DOHH2 (cell line): ENCODE results near the gene PALLD.

Source experiments
- EZH2phosphoT487 ChIP-seq: fragments of 200-600 bp; sonication (generic); IDR thresholded peaks from 2 replicates; pipeline ENCODE4 v1.6.1; 2017; ENCODE audit warnings: borderline replicate concordance, mild to moderate bottlenecking, antibody characterized with exemption, low read length, moderate library complexity, mixed read lengths
- TF ChIP-seq, protein P1 (sequence below): fragments of 200-600 bp; sonication (generic); IDR thresholded peaks from one replicate; pipeline ENCODE4 v1.5.1; 2014; ENCODE audit warnings: antibody characterized with exemption, mild to moderate bottlenecking, low read depth, low read length; ENCODE audit not compliant: poor library complexity, severe bottlenecking

DNA sequence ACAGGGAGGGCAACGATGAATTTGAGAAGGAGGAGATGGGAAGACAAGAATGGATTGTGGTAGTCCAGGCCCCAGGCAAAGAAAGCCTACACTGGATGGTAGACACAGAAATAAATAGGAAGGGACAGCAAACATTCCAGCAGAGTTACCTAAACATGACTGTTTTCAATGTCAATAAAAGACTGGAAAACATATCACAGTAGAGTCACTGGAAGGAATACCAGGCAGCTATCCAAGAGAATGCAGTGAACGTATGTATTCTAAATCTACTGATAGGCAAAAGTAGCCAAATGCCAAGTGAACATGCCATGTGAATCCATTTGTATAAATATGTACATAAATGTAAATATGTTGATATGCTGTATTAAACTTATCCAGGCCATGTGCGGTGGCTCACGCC is 183.0 kb downstream of the PALLD start:
- TF ChIP-seq, protein P1, sequence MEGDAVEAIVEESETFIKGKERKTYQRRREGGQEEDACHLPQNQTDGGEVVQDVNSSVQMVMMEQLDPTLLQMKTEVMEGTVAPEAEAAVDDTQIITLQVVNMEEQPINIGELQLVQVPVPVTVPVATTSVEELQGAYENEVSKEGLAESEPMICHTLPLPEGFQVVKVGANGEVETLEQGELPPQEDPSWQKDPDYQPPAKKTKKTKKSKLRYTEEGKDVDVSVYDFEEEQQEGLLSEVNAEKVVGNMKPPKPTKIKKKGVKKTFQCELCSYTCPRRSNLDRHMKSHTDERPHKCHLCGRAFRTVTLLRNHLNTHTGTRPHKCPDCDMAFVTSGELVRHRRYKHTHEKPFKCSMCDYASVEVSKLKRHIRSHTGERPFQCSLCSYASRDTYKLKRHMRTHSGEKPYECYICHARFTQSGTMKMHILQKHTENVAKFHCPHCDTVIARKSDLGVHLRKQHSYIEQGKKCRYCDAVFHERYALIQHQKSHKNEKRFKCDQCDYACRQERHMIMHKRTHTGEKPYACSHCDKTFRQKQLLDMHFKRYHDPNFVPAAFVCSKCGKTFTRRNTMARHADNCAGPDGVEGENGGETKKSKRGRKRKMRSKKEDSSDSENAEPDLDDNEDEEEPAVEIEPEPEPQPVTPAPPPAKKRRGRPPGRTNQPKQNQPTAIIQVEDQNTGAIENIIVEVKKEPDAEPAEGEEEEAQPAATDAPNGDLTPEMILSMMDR = no peak
- TF ChIP-seq EZH2phosphoT487 = no peak
